HG03460 (cell line): ENCODE measurements around the gene FIGNL2.

Experiments
- ATAC-seq: cut with Tn5 transposase; IDR thresholded peaks from one replicate; pipeline ENCODE4 v1.9.1; 2021; ENCODE audit not compliant: unreplicated experiment

Gene FIGNL2

DNA sequence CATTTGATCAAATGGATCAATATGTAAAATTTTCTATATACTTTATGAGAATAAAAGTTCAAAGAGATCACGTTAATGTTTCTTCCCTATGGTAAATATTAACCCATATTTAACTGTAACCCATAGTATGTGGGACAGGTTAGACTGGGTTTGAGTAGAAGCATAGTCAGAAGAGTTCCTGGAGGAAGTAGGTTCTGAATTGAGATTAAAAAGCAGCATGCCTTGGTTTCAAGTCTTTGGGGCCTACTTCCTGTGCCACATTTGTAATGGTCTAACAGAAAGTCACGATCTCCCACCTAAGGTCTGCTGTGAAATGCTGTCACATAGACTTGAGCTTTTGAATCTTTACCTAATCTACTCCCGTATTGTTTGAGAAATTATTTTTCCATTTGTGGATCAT is 63.8 kb downstream of the FIGNL2 start:
- no peak for ATAC-seq

GRCh38 chr12:51779876-51780275 is 68.6 kb downstream of the FIGNL2 start:
- ATAC-seq, result no peak

- no peak for ATAC-seq
These were observed 70.5 kb downstream of the FIGNL2 start for GRCh38 chr12:51777973-51778372.

DNA sequence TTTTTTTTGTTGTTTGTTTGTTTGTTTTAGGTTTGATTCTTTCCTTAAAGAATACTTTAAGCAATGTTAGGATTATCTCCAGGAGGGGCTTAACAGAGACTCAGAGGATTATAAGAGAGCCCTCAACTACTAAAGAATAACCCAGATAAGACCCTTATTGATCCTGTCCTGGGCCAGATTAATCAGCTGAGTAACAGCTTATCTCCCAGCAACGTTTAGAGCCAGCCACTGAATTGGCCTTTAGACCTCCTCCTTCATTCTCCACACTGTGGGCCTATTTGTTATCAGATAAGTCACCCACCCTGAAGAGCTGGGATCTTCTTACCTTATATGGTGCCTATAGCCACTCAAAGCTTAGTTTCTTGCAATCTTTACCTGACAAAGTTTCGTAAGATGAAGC is 71.1 kb downstream of the FIGNL2 start:
- no peak for ATAC-seq

DNA sequence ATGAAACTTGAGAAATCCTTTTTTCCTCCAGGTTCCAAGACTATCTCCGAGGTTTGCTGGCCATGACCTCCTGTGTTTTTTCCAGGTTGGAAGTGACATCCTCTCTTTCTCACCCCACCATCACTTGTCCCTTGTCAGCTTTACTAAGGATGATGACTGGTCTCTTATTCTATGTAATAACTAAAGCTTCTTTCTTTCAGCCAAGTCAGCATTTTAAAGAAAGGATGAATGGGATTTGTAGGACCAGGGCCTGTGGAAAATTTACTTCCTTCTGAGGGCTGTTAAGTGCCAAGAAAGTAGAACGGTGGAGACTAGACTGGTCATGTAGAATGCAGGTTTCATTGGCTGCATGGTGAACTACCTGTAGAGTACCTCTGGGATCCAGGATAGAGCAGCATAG is 73.6 kb downstream of the FIGNL2 start:
- no peak for ATAC-seq

GRCh38 chr12:51773145-51773869 is 75.2 kb downstream of the FIGNL2 start:
- ATAC-seq, result no peak

GRCh38 chr12:51771008-51771407 is 77.5 kb downstream of the FIGNL2 start:
- no peak for ATAC-seq
